GM19328 (cell line): ENCODE measurements around the gene RBM15.
A peak's percentile ranks its signal among the peaks of the same experiment; 100 is the strongest.

Experiments used
- ATAC-seq: cut with Tn5 transposase; IDR thresholded peaks from one replicate; pipeline ENCODE4 v1.9.1; 2021; ENCODE audit warnings: mild to moderate bottlenecking, moderate library complexity; ENCODE audit not compliant: unreplicated experiment

RBM15 gene, protein sequence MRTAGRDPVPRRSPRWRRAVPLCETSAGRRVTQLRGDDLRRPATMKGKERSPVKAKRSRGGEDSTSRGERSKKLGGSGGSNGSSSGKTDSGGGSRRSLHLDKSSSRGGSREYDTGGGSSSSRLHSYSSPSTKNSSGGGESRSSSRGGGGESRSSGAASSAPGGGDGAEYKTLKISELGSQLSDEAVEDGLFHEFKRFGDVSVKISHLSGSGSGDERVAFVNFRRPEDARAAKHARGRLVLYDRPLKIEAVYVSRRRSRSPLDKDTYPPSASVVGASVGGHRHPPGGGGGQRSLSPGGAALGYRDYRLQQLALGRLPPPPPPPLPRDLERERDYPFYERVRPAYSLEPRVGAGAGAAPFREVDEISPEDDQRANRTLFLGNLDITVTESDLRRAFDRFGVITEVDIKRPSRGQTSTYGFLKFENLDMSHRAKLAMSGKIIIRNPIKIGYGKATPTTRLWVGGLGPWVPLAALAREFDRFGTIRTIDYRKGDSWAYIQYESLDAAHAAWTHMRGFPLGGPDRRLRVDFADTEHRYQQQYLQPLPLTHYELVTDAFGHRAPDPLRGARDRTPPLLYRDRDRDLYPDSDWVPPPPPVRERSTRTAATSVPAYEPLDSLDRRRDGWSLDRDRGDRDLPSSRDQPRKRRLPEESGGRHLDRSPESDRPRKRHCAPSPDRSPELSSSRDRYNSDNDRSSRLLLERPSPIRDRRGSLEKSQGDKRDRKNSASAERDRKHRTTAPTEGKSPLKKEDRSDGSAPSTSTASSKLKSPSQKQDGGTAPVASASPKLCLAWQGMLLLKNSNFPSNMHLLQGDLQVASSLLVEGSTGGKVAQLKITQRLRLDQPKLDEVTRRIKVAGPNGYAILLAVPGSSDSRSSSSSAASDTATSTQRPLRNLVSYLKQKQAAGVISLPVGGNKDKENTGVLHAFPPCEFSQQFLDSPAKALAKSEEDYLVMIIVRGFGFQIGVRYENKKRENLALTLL

GRCh38 chr1:110338886-110339406 is at the start of gene RBM15:
Gene RBM15 (plus strand): TSS chr1:110339377. CDS start chr1:110339406, 29 bp downstream.
- ATAC-seq, result peak; percentile 61

DNA sequence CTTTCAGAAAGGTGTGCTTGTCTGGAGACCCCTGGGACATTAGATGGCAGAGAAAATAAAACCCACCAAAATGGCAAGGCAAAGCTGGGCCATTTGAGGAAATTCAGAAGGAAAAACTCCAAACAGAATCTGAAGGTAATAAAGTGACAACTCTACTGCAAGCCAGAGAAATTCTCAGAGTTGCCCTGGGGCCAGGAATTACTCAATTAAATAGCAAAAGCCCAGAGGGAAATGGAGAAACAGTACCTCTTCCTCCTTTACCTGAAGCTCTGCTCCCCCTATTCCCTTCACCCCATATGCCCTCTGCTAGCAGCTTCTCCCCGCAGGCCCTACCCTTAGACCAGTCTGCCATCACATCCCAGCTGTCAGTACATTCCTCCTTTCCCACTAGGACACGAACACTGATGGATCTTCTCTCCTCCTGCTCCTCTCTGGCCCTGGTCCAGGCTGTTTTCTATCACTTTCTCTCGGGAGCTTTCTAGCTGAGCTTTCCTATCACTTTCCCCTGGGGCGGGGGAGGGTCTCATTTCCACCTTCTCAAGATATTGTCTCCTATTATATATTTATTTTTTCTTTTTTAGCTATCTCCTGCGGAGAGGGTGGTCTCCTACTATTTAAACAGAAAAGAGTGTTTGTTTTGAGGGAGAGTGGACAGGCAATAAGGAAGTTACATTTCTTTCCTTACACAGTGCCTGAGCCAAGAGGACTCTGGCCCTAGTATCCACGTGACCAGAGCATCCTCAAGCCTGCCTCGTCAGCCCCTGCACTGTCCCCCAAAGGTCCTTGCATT is 47.7 kb upstream of the RBM15 start:
- ATAC-seq, result no peak

DNA sequence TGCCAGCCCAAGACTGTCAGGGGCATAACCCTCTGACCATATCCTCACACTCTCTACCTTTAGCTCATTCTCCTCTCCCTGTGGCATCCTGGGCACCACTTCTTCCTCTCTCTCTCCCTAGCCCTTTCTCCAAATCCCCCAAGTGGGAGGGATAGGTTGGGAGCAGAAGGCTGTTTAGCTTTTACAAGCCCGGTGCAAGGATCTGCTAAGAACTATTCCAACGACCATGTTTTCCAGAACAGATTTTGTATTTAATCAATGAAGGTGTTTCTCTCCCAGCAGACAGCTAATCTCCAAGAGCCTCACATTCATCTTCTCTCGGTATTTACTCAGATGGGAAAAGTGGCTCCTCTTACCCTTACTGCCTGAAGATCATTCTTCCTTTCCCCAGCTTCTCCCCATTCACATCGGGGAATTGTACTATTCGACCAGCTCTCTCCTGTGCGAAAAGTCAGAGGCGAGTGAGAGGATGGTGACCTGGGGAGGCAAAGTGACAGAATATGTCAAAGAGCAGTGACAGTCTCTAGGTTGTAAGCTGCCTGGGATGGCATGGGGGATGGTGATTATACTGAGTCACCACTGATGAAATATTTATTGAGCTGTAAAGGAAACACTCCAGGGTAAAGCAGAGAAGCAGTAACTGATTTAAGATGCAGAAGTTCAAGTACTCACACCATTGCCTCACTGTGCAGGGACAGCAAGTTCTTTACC is 47.0 kb upstream of the RBM15 start:
- no peak for ATAC-seq

GRCh38 chr1:110293601-110294104 is 45.5 kb upstream of the RBM15 start:
- ATAC-seq, result no peak

DNA sequence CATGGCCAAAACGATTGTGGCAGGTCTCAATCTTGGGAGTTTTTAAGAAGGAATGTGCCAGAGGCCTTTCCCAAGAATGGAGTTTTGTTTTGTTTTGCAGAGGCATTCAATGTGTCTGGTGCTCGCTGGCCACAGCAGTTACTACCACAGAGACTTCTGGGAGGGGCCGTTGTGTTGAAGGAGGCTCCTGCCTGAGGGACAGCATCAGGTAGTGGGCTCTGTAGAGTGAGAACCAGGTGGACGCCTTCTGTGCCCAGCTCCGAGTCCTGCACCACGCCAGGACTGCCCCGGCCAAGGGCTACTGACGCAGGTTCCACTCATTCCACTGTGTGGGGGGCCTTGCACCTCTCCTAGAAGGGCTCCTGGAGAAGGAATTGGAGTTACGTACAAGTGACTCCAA is 44.9 kb upstream of the RBM15 start:
- no peak for ATAC-seq

DNA sequence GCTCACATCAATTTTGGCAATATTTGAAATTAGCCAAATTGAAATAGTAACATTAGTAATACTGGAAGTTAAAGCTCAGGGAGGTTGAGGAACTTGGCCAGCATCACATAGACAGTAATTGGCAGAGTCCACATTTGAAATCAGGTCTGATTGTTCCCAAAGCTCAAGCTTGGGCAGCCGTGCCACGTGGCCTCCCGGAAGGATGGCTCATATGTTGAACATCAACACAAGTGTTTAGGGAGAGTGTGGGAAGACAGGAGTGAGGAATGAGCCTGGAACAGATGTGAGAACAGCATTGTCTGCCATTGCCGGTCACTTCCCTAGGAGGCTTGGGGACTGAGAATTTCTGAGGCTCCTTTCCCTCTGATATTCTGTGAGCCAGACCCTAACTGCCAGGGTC is 40.2 kb upstream of the RBM15 start:
- no peak for ATAC-seq

DNA sequence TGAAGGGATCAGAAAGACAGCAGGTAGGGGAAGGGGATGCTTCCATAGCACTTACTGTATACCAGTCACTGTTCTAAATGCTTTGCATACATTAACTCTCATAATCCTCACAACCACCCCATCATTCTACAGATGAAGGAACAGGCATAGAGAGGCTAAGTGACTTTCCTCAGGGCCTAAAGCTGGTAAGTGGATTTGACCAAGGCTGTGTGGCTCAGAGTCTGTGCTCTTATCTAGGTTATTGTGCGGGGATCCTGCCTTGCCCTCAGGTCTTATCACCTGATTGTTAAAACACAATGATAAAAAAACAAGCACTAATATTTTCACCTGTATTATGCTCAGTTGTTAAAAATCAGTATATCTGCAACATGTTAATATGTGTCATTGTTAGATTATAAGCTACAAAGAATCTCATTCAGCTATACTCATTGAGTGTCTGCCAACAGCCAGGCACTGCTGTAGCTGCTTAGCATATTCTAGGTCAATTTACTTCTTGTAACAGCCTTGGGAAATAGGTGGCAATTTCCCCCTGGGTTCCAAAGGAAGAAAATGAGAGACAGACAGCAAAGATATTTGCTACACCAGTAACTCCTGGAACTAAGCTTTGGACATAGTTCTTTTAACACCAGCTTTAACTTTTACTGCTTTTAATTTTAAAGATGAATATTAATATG is 38.6 kb upstream of the RBM15 start:
- ATAC-seq, result no peak

DNA sequence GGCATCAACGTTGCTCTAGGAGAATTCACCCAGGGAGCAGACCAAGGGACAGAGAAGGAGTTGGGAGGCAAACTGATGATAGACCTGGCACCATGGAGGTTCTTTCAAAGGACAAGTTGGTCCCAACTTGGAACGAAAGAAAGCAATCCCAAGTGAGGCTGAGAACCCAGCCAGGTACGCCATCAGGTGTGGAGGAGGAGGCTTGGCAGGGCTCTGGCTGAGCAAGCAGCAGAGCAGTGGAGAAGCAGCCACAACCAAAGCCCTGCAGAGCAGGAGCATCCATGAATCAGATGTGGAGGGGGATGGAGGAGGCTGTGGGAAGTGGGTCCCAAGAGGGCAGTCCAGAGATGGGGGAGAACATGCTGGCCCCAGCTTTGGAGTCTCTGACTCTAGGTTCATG is 36.3 kb upstream of the RBM15 start:
- ATAC-seq, result no peak

- ATAC-seq, result no peak
Measured at GRCh38 chr1:110305900-110306420, 33.2 kb upstream of the RBM15 start.

GRCh38 chr1:110307239-110307974 is 31.8 kb upstream of the RBM15 start:
- no peak for ATAC-seq

GRCh38 chr1:110308247-110308646 is 30.9 kb upstream of the RBM15 start:
- ATAC-seq, result no peak

DNA sequence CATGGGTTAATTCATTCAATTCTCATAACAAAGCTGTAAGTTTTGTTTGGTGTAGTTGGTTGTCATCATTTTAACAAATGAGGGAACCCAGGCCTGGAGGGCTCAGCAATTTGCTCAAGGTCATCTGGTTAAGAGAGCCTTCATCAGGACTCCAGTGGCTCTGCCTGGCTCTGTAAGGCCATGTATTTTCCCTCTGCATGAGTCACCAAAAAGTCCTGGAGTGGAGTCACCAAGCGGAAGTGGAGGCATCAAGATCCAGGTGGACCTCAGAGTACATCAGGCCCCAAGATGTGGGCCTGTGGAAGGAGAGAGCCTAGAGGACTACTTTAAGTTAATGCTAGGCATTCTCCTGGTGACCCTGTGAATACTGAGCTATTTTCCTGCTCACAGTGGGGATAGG is 30.0 kb upstream of the RBM15 start:
- no peak for ATAC-seq

DNA sequence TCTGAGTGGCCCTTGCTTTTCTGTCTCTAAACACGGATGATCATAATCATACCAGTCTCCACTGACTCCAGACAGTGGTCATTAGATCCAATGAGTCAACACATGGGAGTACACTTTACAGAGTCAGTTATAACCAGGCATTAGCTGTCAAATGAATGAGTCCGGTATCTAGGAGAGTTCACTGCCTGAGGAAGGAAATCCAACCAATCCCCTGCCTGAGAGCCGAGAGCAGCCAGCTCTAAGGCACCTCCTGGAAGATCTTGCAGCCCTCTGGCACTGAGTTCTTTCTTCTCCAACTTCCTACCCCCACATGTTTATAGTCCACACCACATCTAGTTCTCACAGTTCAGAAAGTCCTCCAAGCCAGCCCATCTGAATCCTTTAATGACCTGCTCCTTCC is 29.4 kb upstream of the RBM15 start:
- ATAC-seq, result no peak

- no peak for ATAC-seq
Measured at GRCh38 chr1:110310300-110310699, 28.9 kb upstream of the RBM15 start.

DNA sequence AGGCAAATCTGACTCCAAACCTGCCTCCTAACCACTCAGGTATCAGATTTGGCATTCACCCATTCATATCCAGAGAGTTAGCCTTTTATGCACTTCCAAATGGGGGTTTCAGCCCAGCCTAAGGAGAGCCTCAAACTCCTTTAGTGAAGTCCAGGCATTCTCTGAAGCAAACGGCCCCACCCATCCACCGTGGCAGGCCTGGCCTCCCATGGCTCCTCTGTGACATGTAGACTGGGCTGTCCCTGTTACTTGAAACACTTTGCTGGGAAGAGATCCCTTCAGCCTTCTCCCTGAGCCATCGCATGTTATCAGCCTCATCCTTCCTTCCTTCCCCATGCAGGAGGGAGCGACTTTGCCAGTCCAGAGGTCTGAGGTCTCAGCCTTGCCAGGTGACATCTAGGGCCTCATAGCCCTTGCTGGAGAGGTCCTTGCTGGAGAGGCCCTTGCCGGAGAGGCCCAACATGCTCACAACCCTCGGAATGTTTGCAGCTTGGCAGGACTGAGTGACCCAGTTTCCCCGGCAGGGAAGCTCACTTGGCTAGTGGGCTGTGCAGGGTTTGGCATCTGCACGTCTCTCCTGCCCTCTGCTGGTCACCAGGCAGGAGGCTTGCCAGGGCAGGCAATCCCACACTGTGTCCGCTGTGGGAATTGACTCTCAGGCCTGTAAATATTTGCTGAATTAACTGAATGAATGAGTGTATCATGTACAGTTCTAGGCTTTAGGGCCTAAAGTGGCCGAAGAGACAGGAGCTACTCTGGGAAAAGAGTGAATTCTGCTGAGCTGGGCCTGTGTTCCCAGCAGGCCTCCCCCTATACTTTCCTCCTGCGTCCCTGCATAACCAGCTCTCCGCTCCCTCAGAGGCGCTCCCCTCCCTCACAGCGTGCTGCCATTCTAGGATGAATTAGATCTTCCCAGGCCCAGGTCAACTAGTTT is 26.7 kb upstream of the RBM15 start:
- ATAC-seq, result no peak

GRCh38 chr1:110316735-110317134 is 22.4 kb upstream of the RBM15 start:
- no peak for ATAC-seq

GRCh38 chr1:110318046-110318445 is 21.1 kb upstream of the RBM15 start:
- ATAC-seq, result no peak
